Urinary bladder (tissue), 4 donors: Measurements from ENCODE around the gene TRMT44. TPM values are rescaled to one million over a fixed set of nuclear protein-coding genes. Genes with fewer than 3 reads are reported as not detected.

Experiments used
- DNase-seq: peaks from one replicate; pipeline ENCODE4 v3.0.0-alpha.2; 2015; ENCODE audit errors: extremely low spot score
- H3K27ac ChIP-seq: one replicate; pipeline ENCODE4 v1.5.1; 2013; ENCODE audit warnings: low read depth, mild to moderate bottlenecking, moderate library complexity
- H3K36me3 ChIP-seq: one replicate; pipeline ENCODE4 v1.6.1; 2013; ENCODE audit warnings: mild to moderate bottlenecking, moderate library complexity; ENCODE audit not compliant: insufficient read depth
- H3K4me1 ChIP-seq: one replicate; pipeline ENCODE4 v1.6.1; 2013; ENCODE audit warnings: mild to moderate bottlenecking, moderate library complexity; ENCODE audit not compliant: insufficient read depth
- H3K4me3 ChIP-seq: one replicate; pipeline ENCODE4 v1.5.1; 2013; ENCODE audit warnings: low read depth, low read length
- WGBS: extraction: QIAGEN DNeasy Blood & Tissue Kit; methylation state at CpG from one replicate; pipeline ENCODE4 v1.1.7; 2013; 5-methylcytosine and 5-hydroxymethylcytosine counted together
- polyA plus RNA-seq: library from polyadenylated mRNA; stranded (reverse); fragments of 200-250 nt; gene quantifications from one replicate; pipeline ENCODE4 v1.2.3, GENCODE V29; 2013
- small RNA-seq: library from RNA; depleted of rRNA; stranded (forward); fragments of <200 nt; gene quantifications from one replicate; pipeline ENCODE3, GENCODE V24; 2014
- total RNA-seq: library from RNA; depleted of rRNA; stranded (reverse); fragments of >200 nt; gene quantifications from one replicate; pipeline ENCODE4 v1.2.3, GENCODE V29; 2014
- donor health status: healthy with polysubstance abuse.
- donor health status: healthy.

TRMT44 gene
- total and polyA plus RNA-seq, 2 donors: 10.4 to 17.5 TPM

DNA sequence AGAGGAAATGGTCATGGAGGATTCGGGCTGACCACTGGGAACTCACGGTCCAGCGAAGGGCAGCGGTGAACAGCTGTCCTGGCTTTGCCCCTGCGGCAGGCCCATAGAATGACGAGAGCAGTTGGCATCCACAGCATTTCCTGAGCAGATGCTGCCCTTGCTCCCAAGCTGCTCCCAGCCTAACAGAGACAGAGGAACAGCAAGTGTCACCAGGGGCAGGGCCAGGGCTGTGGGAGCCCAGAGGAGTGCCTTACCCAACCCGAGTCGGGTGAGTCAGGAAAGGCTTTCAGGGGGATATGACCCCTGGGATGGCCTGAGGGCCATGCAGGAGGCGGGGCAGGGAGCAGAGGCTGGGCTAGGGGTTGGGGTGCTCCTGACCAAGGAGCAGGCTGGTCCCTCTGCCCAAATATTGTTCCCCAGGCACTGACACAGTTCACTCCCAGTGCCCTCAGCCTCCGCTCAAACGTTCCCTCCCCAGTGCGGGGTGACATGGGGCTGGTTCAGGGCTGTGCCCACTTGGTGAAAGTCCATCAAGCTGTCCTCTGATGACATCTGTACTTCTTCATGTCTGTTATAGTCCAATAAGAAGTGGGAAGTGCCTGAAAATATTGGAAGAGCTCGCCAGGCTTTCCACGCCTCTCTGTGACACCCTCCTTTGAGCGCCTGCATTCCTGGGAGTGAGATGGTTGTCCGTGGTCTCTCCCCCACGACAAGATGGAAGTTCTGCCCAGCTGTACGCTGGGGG lies 74.9 kb downstream of the TRMT44 start:
- no peak overlapping the region for H3K4me3 ChIP-seq
- no peaks in the 10 kb centered on the region for H3K4me1 ChIP-seq
- no peaks in the 10 kb centered on the region for H3K36me3 ChIP-seq
- no peak overlapping the region for H3K27ac ChIP-seq
- no peak for DNase-seq
- 73% methylated on average over 18 of the region's 18 CpGs for WGBS

DNA sequence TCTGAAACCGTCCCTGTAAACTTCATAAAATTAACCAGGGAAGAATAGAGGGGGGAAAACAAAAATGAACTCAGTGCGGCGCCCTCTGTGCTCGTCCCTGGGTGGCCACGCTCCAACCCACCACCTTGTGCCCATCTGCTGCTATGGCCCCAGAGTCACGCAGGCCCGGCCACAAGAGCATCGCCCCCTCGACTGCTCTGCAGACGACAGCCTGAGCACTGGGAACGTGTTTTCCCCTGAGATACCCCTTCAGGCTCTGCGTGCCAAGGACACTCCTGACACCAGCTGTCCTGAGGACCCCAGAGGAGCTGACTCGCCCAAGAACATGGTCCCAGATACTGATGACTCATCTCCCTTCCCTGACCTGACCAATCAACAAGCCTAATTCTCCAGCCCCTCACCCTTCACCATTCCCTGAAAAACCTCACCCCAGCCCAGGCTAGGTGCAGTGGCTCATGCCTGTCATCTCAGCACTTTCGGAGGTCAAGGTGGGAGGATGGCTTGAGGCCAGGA lies 75.5 kb downstream of the TRMT44 start:
- DNase-seq: no peak
- no peaks in the 10 kb centered on the region for H3K4me1 ChIP-seq
- no peak overlapping the region for H3K27ac ChIP-seq
- H3K4me3 ChIP-seq: no peak overlapping the region
- H3K36me3 ChIP-seq: no peaks in the 10 kb centered on the region
- WGBS: 83% methylated on average over 14 of the region's 14 CpGs

DNA sequence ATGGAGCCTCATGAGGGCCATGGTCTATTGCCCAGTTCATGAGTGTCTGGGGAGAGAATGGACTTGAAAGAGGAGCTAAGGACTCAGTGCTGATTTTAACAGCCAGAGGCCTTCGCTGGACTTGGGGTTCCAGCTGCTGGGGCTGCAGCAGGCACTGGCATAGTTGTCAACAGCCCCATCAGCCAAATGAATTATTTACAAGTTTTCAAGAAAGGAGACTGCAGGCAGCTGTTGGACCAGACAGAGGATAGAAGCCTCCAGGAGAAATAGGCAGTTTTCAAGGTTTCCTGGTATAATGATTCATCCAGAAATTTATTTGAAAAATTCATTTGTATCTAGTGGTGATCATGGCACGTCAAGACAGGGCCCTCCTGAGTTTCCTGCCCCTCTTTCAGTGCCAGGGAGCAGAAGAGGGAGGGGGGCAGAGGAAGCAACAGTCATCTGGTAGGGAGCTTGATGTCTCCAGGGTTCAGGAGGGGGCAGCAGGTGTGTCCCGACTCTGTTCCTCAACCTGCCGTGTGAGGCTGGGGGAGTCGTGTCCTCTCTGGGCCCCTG lies 76.5 kb downstream of the TRMT44 start:
- 68% methylated on average over 5 of the region's 5 CpGs for WGBS
- Histone ChIP-seq H3K27ac (no peak overlapping the region), H3K4me1 (no peaks in the 10 kb centered on the region), H3K4me3 (no peak overlapping the region), H3K36me3 (no peaks in the 10 kb centered on the region)
- DNase-seq: no peak

DNA sequence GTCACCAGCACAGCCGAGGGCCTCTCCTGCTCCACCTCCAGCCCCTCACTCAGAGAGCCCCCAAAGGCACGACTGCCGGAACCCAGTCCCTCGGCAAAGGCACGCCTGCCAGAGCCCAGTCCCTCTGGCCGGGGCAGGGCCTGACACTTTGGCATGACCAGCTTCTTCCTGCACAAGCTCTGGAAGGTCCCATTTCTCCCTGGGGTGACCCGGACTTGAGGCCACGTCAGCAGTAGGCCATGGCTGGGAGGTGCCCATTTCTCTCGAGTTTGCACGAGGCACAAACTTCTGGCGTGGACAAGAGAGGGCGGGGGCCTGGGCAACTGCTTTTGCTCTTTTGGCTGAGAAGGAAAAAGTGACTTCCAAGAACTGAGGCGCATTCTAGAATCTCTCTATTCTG lies 77.4 kb downstream of the TRMT44 start:
- H3K4me1 ChIP-seq: no peaks in the 10 kb centered on the region
- H3K27ac ChIP-seq: no peak overlapping the region
- DNase-seq: no peak
- 81% methylated on average over 13 of the region's 13 CpGs for WGBS
- no peak overlapping the region for H3K4me3 ChIP-seq
- no peaks in the 10 kb centered on the region for H3K36me3 ChIP-seq

DNA sequence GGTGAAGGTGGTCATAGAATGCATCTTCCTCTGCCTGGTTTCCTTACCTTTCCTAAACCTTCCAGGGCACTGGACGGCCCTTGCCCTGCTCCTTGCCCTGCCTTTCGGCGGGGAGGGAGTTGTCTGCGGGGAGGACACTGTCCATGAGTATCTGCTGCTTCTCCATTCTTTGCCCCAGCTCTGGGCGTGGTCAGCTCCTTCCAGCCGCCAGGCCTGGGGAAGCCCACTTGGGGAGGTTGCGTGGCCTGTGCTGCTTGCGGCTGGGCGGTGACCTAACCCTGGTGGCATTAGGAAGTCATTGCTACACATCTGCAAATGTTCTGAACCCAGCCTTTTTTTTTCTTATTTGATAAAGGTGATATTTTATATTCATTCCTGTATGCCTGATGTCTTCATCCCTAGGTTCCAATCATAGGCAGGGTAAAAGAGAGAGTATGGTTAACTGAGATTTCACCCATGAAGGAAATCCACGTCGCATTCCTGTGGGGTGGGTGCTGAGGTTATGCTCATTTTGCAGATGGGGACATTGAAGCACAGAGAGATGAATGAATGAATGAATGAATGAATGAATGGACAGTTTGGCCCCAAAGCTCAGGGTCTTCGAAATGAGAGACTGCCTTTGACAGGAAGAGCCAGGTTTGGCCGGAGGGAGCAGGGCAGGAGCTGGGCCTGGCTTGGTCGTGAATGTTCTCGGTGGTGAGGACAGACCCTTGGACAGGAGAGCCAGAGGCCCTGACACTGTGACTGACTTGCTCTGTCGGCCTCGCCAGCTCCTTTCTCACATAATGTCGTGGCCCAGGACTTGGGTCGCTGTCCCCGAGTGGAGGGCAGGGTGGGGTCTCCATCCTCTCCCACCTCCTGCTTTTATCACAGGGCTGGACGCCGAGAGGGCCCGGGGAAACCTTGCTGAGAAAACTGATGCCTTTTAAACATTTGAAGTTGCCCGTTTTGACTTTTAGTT lies 81.9 kb downstream of the TRMT44 start:
- H3K4me3 ChIP-seq: no peak overlapping the region
- WGBS: 88% methylated on average over 24 of the region's 24 CpGs

DNA sequence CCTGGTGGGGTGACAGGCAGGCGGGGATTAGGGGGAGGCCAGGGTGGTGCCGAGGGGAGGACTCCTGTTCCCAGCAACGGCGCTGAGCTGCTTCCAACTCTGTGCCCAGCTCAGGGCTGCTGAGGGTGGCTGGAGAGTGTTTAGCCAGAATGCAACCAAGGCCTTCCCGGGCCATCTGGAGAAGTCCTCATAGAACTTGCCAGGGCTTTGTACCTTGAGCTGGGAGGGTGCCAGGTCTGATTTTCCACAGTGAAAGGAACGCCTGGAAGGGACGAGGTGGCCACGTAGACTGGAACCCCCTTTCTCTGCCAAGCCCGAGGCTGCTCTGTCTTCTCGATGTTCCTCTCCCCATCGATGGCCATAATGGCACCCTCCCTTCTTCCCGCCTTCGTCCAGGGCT lies 82.6 kb downstream of the TRMT44 start:
- no peak overlapping the region for H3K27ac ChIP-seq
- 84% methylated on average over 13 of the region's 13 CpGs for WGBS

More for the DNA sequence above, 81.9 kb downstream of the TRMT44 start:
- Histone ChIP-seq H3K4me1 (no peaks in the 10 kb centered on the region), H3K36me3 (no peaks in the 10 kb centered on the region), H3K27ac (no peak overlapping the region)
- DNase-seq: no peak

DNA sequence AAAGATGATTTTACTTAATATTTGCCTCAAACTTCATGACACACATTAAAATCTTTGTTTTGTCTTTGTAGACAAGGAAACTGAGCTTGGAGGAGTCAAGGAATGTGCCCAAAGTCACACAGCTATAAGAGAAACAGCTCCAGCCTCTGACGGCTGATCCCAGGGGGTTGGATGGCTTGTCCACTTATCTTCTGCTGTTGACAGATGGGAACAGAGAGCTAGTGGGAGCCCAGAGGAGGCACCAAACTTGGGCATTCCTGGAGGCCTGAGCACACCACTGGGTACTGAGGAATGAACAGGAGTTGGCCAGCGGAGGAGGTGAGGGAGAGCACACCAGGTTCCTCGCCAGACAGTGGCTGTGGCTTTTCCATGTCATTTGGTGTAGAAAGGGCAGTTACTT lies 83.2 kb downstream of the TRMT44 start:
- H3K36me3 ChIP-seq: no peaks in the 10 kb centered on the region
- WGBS: 80% methylated on average over 3 of the region's 3 CpGs
- no peak for DNase-seq
- H3K27ac ChIP-seq: no peak overlapping the region
- H3K4me1 ChIP-seq: no peaks in the 10 kb centered on the region
- H3K4me3 ChIP-seq: no peak overlapping the region

More for the DNA sequence above, 82.6 kb downstream of the TRMT44 start:
- Histone ChIP-seq H3K36me3 (no peaks in the 10 kb centered on the region), H3K4me3 (no peak overlapping the region), H3K4me1 (no peaks in the 10 kb centered on the region)
- DNase-seq: no peak

DNA sequence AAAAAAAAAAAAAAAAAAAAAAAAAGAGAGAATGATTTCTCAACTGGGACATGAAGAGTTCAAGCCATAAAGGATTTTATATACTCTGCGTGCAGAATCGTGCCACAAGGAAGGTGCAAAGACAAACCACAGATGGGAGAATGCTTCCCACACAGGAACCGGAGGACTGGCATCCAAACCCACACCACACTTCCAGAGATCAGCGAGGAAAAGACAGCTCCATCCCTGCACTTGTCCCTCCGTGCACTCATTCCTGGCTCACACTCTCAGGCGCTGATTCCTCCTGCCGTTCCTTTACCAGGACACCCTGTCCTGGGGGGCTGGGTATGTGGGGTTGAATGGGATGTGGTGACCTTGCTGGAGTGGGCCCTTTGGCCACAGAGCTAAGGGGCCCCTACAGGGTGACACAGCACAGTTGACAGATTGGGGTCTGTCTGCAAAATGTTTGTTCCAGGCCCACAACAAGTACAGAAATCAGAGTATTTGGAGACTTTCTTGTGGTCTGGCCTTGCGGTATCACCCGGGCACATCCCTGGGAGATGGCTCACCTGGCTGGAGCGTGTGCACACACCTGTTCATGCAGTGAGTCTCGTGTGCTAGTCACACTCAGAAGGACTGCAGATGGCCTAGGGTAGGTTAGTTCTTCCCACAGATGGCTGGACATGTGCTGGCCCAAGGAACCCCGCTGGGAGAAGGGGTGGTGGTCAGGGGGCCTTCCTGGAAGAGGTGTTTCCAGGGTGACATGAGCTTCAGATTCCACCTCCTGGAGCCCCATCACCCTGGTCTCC lies 84.2 kb downstream of the TRMT44 start:
- Histone ChIP-seq H3K27ac (no peak overlapping the region), H3K4me3 (no peak overlapping the region), H3K4me1 (no peaks in the 10 kb centered on the region), H3K36me3 (no peaks in the 10 kb centered on the region)
- WGBS: 80% methylated on average over 12 of the region's 12 CpGs
- no peak for DNase-seq

DNA sequence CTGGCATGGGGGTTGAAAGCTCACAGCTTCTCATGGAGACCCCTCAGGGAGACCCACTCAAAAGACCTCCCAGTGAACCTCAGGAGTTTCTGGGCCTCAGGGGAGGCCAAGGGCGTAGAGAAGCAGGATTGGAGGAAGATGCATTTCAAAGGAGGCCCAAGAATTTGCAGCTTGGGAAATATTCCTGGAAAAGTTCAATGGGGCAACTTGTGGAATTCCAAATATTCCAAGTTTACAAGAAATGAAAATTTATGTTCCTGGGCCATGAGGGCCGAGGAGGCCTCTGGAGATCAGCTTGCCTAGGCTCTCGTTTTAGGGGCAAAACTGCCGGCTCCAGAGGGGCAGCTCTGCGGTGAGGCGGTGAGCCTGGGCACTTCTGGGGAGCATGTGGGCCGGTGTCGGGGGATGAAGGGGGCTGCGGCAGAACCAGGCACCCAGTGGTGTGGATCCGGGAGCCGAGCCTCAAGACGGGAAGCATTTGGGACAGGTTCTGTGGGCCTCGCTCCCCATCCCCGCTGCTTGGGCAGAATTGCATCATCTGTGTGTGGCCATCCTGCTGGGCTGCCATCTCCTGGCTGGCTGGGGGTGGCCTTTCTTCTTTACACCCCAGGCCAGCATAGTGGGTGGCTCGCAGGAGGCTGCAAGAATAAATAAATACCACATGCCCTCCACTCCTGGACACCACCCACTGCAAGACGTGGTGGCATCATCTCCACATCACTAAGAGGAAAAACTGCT lies 85.0 kb downstream of the TRMT44 start:
- no peak for DNase-seq
- no peak overlapping the region for H3K27ac ChIP-seq
- WGBS: 67% methylated on average over 16 of the region's 16 CpGs

More for the DNA sequence above, 85.0 kb downstream of the TRMT44 start:
- Histone ChIP-seq H3K36me3 (no peaks in the 10 kb centered on the region), H3K4me1 (no peaks in the 10 kb centered on the region), H3K4me3 (no peak overlapping the region)

Small RNAs within 50 kb of the gene (small RNA-seq; reads per million reads assigned to genes)
- not detected for gene RNA5SP152

Other genes starting within 250 kb of the TRMT44 start
- 20.5 TPM for gene SH3TC1, start 241.5 kb upstream of the TRMT44 start, total RNA-seq
- gene SH3TC1, start 241.5 kb upstream of the TRMT44 start, polyA plus RNA-seq: 17.2 TPM
- 49.2 TPM for gene HTRA3, start 171.0 kb upstream of the TRMT44 start, total RNA-seq
- gene HTRA3, start 171.0 kb upstream of the TRMT44 start, polyA plus RNA-seq: 37.0 TPM
- gene ACOX3, start 54 bp upstream of the TRMT44 start, total RNA-seq: 36.6 TPM
- 17.4 TPM for gene ACOX3, start 54 bp upstream of the TRMT44 start, polyA plus RNA-seq
- 3.6 TPM for gene GPR78, start 139.6 kb downstream of the TRMT44 start, total RNA-seq
- gene GPR78, start 139.6 kb downstream of the TRMT44 start, polyA plus RNA-seq: 0.29 TPM
- gene CPZ, start 152.0 kb downstream of the TRMT44 start, total RNA-seq: 86.5 TPM
- gene CPZ, start 152.0 kb downstream of the TRMT44 start, polyA plus RNA-seq: 54.1 TPM